Measurements from ENCODE around the gene CGNL1.

Gene CGNL1

DNA sequence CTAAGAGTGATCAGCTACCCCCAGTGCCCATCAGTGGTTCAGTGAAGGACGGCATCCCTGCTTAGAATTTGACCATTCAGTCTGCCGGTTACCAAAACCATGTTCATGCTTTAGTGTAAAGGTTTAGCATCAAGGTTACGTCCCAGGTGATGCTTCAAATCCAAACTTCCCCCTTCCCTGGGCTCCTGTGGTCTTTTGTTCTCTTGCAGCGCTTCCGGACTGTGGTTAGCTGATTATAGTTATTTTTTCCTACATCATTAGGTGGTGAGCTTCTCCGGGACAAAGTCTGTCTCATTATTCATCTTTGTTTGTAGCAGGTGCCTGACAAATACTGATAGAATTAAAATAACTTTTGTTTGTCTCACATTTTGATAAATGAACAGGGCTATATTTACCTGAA lies 187.1 kb downstream of the CGNL1 start:
- FAIRE-seq (no peak), DNase-seq (ENCODE audit: low spot score) (no peak)

DNA sequence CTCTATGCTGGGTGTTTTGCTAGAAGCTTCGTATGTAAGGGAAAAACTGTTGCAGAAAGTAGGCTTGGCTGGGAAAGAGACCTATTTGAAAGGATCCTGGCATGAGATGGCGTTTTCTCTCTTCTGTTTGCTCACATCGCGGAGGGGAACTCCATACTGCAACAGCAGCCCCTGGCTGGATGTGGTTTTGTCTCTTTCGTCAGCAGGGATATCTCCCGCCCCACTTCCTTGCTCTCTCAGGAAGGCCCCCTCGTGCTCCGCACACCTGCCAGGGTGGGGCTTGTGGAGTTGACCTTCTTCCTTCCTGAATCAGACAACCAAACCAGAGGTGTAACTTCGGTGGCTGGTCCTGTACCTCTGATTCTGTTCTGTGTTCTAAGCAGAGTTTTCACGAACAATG lies 189.0 kb downstream of the CGNL1 start:
- DNase-seq (ENCODE audit: low spot score) (no peak), FAIRE-seq (peak; percentile 13)

DNA sequence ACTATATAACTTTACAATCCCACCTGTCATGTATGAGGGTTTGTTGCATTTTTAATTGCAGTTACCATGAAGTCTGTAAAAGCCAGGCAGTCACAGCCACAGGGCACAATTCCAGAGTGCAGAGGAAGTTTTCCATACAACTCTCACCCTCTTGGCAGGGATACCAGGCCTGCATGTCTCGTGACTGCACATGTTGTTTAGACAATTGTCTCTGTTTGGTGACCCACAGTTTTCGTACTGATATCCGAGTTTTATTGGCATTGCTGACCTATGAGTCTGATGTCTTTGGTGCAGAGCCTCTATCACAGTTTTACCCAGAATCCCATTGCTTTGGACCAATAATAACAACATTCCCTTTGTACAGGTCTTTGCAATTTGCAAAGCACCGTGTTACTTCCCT lies 190.5 kb downstream of the CGNL1 start:
- FAIRE-seq: peak; percentile 93
- no peak for DNase-seq (ENCODE audit: low spot score)

DNA sequence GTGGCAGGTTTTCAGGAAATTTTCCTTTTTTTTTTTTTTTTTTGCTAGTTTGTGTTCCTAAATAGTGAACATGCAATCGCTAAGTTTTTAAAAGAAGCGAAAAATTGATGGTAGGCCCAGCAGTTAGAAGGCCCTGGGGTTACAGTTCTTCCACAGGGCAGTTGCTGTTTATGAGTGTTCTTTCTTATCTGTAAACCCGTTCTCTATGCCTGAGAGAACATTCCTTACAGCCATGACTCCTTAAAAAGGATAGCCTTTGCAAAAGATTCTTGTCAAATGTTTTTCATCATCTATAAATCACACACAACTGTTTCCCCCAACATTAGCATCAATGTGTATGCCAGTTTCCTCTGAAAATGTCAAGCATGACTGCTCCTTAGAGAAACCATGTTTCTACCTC lies 191.6 kb downstream of the CGNL1 start:
- DNase-seq (ENCODE audit: low spot score) (no peak), FAIRE-seq (no peak)

DNA sequence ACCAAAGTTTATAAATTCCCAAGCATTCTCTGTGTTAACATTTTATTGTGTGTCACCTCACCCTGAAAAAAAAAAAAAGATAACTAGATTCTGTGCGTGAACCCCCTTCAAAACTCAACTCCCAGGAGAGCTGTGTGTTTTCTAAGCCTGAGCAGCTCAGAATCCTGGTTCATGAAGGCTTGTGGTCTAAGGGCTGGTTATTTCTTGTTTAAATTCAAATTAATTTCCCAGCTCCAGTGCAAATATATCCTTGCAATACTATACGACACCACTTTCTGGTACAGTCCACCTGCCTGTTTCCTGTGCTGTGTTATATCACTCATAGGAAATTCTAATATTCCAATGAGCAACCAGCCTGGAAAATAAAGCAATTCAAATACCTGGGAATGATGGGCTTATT lies 192.0 kb downstream of the CGNL1 start:
- FAIRE-seq: no peak
- DNase-seq (ENCODE audit: low spot score): no peak

DNA sequence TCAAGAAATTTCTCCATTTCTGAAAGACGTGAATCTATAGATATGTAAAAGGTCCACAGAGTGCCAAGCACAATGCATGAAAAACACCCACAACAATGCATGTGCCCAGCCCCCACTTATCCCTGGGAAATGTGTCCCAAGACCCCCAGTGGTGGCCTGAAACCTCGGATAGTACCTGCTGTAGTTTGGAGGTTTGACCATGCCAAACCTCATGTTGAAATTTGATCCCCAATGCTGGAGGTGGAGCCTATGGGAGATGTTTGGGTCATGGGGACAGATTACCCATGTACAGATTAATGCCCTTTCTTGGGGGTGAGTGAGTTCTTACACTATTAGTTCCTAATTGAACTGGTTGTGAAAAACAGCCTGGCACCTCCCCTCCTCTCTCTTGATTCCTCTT lies 194.0 kb downstream of the CGNL1 start:
- FAIRE-seq (no peak), DNase-seq (ENCODE audit: low spot score) (no peak)

DNA sequence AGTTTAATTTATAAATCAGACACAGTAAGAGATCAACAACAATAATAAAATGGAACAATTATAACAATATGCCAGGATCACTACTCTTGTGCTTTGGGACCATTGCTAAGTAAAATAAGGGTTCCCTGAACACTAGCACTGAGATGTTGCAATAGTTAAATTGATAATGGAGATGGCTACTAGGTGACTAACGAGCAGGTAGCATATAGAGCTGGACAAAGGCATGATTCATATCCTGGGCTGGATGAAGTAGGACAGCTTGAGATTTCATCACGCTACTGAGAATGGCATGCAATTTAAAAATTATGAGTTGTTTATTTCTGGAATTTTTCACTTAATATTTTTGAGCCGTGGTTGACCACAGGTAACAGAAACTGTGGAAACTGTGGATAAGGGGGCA lies 194.7 kb downstream of the CGNL1 start:
- DNase-seq (ENCODE audit: low spot score): peak; percentile 64
- FAIRE-seq: no peak

DNA sequence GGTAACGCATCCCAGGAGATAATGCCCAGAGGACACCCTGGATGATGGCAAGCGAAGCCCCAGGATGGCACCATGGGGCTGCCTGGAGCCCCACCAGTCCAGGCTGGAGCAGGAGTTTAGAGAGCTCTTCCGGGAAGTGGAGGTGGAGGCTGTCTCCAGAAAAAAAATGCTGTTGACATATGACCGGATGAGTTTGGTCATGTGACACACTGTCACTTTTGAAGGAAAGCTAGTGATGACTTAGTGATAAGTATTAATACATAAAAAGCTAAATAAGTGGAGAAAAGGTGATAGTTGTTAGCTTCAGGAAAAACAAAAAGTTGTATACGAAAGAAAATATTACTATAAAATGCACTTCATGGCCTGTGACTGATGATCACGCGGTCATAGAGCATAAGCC lies 195.4 kb downstream of the CGNL1 start:
- no peak for FAIRE-seq
- DNase-seq (ENCODE audit: low spot score): no peak

DNA sequence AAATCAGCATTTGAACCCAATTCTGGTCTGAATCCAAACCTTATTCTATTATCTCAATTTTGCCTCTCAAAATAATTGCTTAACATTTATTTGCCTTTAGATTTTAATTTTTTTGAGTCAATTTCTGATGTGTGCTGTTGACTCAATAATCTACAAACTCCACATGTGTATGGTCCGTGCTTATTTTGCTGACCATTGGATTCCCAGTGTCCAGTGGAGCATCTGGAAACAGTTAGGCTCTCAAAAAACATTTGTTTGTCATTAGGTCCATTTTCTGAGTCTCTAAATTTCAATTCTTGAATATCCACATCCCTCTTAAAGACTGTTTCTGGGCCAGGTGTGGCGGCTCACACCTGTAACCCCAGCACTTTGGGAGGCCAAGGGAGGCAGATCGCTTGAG lies 196.2 kb downstream of the CGNL1 start:
- DNase-seq (ENCODE audit: low spot score) (no peak), FAIRE-seq (peak; percentile 9)

DNA sequence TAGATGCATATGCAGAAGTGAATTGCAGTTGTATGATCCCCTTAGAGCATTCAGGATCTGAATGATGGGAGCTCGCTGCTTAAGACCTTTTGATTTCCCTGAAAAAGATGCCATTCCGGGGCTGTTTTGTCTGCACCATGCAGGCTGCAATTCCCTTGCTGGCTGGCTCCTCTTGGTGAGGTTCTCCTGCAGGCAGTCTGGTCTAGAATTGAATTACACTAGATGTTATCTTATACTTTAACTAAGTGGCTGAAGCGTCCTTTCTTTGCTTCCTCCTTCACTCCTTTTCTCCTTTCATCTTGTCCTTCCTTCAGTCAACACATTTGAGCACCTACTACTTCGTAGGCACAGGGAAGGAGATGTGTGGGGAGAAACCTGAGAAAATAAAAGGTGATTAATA lies 196.8 kb downstream of the CGNL1 start:
- DNase-seq (ENCODE audit: low spot score) (no peak), FAIRE-seq (no peak)

DNA sequence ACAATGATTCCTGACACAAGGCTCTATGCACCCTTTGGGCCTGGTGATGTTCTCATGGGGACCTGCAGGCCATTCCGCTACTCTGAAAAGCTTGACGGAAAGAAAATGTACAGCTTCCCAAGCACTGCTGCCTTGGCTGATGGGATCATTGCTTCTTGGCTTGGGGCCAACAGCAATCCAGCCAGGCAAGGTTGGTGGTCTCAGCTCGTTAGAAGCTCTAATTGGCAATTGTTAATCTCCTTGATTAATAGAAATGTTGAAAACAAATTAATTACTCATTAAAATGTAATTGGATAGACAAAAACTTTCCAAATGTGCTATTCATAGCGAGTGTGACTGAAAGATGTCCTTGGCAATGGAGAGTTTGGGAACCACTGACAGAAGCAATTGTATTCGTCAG lies 199.1 kb downstream of the CGNL1 start:
- DNase-seq (ENCODE audit: low spot score): no peak
- FAIRE-seq: no peak

DNA sequence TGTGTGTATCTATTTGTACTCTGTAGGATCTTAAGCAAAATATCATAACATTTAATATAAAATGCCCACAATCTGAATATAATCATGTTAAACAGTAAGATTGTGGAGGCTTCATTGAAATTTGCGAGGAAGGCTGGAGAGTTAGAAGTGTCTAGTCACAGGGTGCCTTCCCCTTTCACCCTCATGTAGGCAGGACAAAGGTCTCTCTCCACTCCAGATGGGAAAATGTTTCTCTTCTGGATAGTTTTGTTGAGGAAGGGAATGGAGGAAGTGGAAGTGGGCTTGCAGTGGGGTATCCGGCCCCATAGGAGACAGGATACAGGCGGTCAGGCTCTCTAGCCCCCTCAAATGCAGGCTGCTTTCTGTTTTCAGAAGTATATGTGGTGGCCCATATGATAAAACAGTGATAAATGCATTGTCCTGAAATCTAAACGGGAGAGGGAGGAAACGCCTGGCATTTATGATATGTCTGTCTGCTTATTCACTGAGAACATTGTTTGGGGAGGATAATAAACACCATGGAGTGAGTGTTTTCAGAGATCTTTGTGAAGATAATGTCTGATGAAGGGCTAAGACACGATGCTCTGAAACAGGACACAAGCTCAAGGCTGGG lies 202.1 kb downstream of the CGNL1 start:
- no peak for DNase-seq (ENCODE audit: low spot score)
- no peak for FAIRE-seq

DNA sequence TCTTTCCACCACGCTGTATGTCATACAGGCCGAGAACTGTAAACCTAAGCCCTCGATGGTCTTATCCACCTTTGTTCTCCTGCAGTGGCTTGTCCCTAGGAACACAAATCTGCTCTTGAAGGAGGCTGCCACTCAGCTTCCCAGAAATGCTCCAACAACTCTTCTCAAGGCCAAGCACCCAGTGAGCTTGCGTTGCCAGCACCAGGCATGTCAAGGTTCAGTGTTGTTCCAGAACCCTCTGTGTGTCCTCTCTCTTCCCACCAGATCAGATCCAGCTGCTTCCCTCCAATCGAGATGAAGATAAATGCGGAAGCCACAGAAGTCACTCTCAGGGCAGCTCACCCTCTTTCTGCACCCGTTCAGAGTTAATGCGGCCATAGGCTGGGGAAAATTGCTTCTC lies 204.1 kb downstream of the CGNL1 start:
- FAIRE-seq: no peak
- DNase-seq (ENCODE audit: low spot score): no peak

DNA sequence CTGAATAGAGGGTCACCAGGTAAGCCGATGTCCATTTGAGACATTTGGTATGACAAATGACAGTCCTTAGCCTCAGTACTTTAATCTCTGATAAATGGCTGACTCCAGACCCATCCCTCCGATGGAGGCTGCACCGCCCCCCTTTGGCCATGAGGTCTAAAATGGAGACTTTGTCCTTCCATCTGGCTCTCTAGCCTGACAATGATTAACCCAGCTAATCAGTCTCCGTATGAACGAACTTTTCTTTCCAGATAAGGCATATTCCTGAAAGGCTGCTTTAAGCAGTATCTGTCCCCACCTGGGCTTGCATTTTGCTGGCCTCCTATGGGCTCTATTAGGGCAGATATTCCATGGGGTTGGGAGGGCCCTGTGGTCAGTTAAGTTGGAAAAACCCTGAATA lies 204.6 kb downstream of the CGNL1 start:
- no peak for FAIRE-seq
- DNase-seq (ENCODE audit: low spot score): no peak

DNA sequence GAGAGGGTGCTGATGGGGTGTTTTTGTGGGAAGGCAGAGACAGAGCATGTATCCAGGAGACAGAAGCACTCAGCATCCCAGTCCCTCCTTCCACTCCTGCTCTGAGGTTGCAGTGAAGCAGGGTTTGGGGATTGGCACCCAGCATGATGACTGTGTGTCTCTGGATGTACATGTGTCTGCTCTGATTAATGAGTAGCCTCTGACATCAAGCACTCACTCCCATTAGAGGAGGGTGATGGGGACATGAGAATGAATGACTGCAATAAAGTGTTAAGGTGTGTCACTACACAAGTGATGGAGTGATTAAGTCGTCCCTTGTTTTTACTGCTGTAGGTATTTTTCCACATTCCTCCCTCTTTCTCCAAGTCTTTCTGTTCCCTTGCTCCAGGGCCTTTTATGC lies 205.8 kb downstream of the CGNL1 start:
- no peak for DNase-seq (ENCODE audit: low spot score)
- peak; percentile 48 for FAIRE-seq

DNA sequence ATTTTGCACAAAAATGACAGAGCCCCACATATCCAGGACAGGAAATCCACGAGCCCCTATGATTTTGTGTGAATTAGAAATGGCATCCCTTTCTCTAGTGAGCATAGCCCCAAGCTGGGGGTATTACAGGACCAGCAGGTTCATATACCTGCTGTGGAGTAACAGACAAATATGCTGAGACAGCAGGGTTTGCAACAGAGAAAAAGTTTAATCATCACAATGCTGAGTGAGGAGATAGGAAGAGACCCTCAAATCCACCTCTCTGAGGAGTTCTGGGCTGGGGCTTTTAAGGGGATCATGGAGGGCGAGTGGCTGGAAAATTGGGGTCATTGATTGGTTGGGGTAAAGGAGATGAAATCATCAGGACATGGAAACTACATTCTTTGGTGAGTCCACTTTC lies 207.0 kb downstream of the CGNL1 start:
- no peak for DNase-seq (ENCODE audit: low spot score)
- no peak for FAIRE-seq

DNA sequence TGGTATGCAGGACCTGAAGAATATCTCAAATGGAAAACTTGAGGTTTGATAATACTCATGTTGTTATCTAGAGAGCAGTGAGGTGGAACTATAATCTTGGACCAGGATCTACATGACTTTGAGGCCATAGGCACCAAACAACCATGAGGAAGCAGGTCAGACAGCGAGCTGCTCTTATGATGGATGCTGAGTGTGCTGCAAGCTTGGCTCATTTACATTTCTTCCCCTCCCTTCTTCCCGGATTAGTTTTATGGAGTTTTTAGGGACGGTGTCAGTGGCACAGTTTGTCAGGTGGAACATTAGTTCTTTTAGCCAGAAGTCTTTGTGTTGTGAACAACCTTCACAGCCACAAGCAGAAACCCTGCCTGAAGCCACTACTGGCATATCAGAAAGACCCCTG lies 207.4 kb downstream of the CGNL1 start:
- FAIRE-seq (no peak), DNase-seq (ENCODE audit: low spot score) (no peak)

DNA sequence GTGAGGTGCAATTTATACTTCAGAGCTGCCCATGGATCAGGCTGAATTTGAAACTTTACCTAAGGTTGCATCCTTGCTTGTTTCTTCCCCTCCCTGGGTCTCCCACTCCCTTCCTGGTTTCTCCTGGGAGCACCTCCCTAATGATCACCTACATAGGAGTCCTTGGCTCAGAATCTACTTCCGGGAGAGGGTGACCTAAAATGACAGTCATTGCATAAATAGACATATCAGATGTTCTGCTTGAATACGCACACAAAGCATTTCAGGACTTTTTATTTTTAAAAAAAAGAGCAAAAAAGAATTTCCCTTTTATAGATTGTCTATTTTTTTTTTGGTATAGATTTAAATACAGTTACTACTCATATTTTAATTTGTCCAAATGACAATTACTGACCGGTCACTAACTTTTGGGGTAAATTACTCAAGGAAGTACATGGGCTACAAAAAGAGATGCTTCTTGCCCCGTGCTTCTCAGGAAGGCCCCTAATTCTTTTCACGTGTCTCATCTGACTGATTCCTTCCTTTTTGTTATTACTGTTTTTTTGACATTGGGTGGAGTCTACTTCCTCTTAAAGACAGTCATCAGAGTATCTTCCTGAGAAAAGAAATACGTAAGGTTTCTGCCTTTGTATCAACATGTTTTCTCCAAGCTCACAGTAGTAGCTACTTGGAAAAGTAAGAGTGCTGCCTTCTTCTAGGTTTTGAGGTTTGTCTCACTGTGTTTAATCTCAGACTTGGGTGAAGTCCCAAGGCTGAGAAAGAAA lies 210.5 kb downstream of the CGNL1 start:
- DNase-seq (ENCODE audit: low spot score) (no peak), FAIRE-seq (no peak)

DNA sequence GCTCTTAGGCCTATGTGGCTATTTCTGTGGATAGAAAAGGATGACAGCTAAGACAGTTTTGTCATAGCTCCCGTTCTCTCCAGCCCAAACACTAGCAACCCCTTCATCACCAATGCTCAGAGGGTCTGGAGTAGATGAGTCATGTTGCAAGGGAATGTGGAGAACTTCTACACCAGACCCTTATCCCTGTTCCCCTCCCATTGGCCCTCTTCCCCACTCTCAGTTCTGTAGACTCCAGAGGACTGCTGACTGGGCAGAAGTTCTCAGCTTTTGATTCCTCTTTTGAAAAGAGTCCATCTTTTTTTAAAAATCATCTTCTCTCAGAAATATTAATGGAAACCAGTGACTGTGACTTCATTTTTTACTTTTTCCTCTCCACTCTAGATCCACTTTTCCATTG lies 213.0 kb downstream of the CGNL1 start:
- FAIRE-seq (no peak), DNase-seq (ENCODE audit: low spot score) (no peak)

DNA sequence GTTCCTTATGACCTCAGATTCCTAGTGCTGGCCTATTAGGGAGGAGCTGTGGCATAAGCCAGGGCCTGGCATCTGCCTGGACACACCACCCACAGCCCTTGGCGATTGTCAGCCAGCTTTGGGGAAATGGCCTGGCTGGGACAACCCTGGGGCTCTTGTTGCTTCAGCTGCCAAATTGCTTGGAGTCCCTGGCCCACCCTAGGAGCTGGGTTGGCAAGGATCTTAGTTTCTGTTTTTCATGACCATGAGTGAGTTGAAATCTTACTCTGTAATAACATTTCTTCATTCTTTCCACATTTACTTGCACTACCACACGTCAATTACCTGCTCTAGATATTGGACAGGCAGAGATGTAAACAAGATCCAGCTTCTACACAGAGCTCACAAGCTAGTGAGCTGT lies 213.4 kb downstream of the CGNL1 start:
- no peak for DNase-seq (ENCODE audit: low spot score)
- no peak for FAIRE-seq

DNA sequence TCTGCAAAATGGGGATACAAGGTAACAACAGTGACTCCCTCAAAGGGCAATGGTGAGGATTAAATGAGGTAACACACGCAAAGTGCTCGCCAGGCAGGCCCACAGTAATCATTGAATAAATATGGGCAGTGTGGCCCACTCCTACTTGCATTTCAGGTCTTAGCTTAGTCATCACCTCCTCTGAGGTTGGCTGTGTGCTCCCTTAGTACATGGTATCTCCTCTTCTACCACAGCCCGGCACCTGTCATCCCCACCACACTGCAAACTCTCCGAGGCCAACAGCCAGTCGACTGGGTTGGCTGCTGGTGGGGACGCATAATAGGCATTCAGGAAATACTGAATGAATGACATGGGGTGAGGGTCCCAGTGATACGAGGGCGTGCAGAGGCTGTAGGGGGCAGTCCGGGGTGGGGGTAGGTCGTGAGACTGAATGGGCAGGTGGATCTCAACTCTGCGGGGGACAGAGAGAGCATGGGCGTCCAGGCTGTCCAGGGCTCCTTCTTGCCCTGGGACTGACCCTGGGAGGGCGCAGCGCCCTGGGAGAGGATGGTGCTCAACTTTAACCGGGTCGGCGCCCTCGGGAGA lies 215.0 kb downstream of the CGNL1 start:
- no peak for FAIRE-seq

DNA sequence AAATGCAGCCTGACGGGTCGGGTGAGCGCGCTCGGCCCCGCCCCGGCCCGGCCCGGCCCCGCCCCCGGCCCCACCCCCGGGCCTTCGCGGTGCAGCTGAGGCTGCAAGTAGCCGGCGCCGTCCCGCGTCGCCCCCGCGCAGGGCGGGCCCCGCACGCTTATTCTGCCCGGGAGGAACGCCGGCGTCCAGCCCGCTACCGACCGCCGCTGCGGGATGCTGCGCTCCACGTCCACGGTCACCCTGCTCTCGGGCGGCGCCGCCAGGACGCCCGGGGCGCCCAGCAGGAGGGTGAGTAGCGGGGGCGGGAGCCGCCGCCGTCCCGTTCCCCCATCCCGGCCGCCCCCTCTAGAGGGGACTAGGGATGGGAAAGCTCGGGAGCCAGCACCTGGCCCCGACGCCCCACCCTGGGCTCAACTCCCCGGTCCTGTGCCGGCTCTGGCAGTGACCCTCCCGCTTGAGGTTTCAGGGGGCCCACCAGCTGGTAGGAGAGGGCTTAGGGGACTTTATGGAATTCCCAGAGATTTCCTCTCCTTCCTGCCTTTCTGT lies 215.6 kb downstream of the CGNL1 start, which contains the start of gene MYZAP:
MYZAP (plus strand) TSS at position 83 of the 546 bp plus-strand sequence; CDS start at position 214, 131 bp downstream.
- no peak for FAIRE-seq
- peak; percentile 92 for DNase-seq (ENCODE audit: low spot score)

More for the DNA sequence above, 215.0 kb downstream of the CGNL1 start:
- no peak for DNase-seq (ENCODE audit: low spot score)

DNA sequence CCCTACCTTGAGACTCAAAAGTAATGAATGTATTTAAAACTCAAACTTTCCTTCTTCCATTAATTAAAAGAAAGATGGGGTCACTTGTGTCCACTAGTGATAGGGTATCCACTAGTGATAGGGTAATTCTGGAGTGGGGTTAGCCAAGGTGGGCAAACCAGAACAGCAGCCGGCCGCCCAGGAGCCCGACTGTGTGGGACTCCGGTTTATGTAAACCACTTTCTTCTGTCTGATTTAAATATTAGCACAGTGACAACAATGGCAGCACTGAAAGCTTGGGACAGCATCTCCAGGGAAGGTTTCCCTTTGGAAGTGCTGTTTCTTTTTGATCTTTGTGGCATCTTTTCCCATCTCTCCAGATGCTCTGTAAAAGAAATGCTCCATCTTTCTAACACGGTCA lies 216.1 kb downstream of the CGNL1 start:
- DNase-seq (ENCODE audit: low spot score) (no peak), FAIRE-seq (no peak)

Measured in urothelium cell line (cell line).